ENCODE measurements around the gene CGREF1. TPM values are rescaled to one million over a fixed set of nuclear protein-coding genes. Genes with fewer than 3 reads are reported as not detected.

CGREF1 gene
- total RNA-seq, 1 experiment from 2014 or later, result 3.7 TPM

DNA sequence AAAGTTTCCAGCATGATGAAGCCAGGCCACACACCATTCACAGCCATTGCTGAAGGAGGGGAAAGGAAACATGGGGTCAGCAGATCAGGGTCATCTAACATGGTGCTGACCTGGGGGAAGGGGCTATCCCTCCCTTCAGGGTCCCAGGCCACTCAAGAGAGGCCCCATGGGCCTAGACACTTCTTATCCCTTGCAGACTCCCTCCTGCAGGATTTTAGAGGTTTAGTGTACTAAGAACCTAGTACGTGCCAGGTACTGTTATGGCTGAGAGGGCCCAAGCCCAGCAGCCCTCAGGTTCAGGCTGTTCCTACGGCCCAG is 23.5 kb downstream of the CGREF1 start:
- TF ChIP-seq CTCF (IDR thresholded peaks at IDR 0.05; ENCODE audit: unreplicated experiment), result no peak
- CTCF ChIA-PET, result no interaction called here
- no peaks in the 10 kb centered on the region for H3K9me3 Mint-ChIP-seq (ENCODE audit: low read depth, unreplicated experiment)
- BruUV-seq (replicated peaks), result no TSS peak
- H3K27ac Mint-ChIP-seq (ENCODE audit: unreplicated experiment), result no peak overlapping the region
- no peak overlapping the region for H3K4me3 Mint-ChIP-seq (ENCODE audit: low read depth, unreplicated experiment)
- intact Hi-C loops (cut with micrococcal nuclease; ENCODE audit: unreplicated experiment), result no loop called here
- H3K4me1 Mint-ChIP-seq (ENCODE audit: low read depth, unreplicated experiment), result peaks cover 12% of the 10 kb centered on the region
- DNase-seq, result no peak
- H3K27me3 Mint-ChIP-seq (ENCODE audit: unreplicated experiment), result no peaks in the 10 kb centered on the region
- H3K36me3 Mint-ChIP-seq (ENCODE audit: insufficient read depth, unreplicated experiment), result no peaks in the 10 kb centered on the region

DNA sequence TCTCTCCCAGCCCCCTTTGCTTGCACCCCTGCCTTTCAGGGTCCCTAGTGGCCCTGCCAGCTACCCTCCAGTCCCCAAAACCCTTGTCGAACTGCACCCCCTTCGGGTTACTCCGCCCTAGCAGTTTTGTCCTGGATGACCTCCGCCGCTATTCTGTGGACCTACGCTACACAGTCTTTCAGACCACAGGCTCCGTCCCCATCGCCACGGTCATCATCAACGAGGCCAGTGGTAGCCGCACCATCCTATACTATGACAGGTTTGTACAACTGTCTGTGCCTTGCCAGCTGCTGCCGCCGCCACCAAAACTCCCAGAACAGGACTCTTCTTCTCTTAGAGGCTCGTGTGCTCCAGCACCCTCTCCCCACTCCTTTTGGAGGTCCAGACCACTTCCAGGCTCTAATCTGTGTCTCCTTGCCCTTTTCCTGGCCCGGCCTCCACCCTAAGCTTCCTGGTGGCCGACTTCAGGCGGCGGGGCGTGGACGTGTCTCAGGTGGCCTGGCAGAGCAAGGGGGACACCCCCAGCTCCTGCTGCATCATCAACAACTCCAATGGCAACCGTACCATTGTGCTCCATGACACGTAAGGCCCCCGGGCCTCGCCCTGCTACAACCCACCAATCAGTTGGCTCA is 24.5 kb downstream of the CGREF1 start:
- BruUV-seq (replicated peaks), result no TSS peak
- Mint-ChIP-seq H3K9me3 (ENCODE audit: low read depth, unreplicated experiment) (no peaks in the 10 kb centered on the region), H3K36me3 (ENCODE audit: insufficient read depth, unreplicated experiment) (no peaks in the 10 kb centered on the region), H3K4me3 (ENCODE audit: low read depth, unreplicated experiment) (no peak overlapping the region), H3K27me3 (ENCODE audit: unreplicated experiment) (no peaks in the 10 kb centered on the region), H3K4me1 (ENCODE audit: low read depth, unreplicated experiment) (peaks cover 12% of the 10 kb centered on the region), H3K27ac (ENCODE audit: unreplicated experiment) (no peak overlapping the region)
- intact Hi-C loops (cut with micrococcal nuclease; ENCODE audit: unreplicated experiment), result no loop called here
- no peak for DNase-seq
- no peak for TF ChIP-seq CTCF (IDR thresholded peaks at IDR 0.05; ENCODE audit: unreplicated experiment)
- CTCF ChIA-PET, result interaction anchor here (0.9 kb wide), 1 partner anchor 13 kb away, joined by 3 read pairs; no protein-coding TSS in a partner anchor

DNA sequence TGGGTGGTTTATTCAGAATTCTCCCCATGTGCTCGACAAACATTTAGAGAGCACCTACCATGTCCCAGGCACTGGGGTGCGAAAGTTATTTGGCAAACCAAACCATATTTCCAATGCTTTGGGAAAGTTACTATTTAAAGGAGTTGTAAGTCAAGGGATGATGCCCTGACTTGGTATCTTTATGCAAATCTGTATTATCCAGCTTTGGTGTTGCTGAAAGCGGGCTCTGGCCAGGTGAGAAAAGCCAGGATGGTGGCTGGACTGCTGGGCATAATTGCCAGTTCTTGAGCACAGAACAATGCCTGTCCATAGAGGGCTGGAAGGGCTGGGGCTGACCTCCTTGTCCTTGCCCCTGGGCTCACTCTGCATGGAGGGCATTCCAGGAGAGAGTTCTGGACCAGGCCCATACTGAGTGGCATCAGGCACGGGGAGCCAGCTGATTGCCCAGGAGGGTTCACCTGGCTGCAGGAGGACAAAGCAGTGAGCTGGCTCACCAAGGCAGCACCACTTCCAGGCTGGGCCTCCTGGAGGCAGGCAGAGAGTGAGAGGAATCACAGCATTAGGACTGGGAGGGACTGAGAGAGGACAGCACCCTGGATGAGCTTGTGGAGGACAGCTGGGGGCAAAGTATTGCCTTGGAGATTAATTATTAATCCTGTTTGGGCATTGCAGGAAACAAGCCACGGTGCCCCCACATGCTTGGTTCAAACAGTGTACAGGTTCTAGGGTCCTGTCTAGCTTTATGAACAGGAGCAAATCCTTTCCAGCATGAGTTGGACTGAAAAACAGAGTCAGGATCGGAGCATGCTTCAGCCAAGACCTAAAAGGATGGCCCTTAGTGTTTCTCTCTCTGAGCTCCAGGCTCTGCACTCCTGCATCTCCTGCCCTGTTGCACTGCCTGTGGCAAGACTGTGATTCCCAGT is 25.2 kb downstream of the CGREF1 start:
- no peak for DNase-seq
- Mint-ChIP-seq H3K27ac (ENCODE audit: unreplicated experiment) (no peak overlapping the region), H3K4me3 (ENCODE audit: low read depth, unreplicated experiment) (no peak overlapping the region), H3K9me3 (ENCODE audit: low read depth, unreplicated experiment) (no peaks in the 10 kb centered on the region), H3K36me3 (ENCODE audit: insufficient read depth, unreplicated experiment) (no peaks in the 10 kb centered on the region), H3K27me3 (ENCODE audit: unreplicated experiment) (no peaks in the 10 kb centered on the region), H3K4me1 (ENCODE audit: low read depth, unreplicated experiment) (peaks cover 12% of the 10 kb centered on the region)
- BruUV-seq (replicated peaks), result no TSS peak
- CTCF ChIA-PET, result interaction anchor here (0.9 kb wide), 1 partner anchor 12 kb away, joined by 3 read pairs; no protein-coding TSS in a partner anchor
- intact Hi-C loops (cut with micrococcal nuclease; ENCODE audit: unreplicated experiment), result no loop called here
- no peak for TF ChIP-seq CTCF (IDR thresholded peaks at IDR 0.05; ENCODE audit: unreplicated experiment)

GRCh38 chr2:27092696-27093429 is 26.1 kb downstream of the CGREF1 start:
- DNase-seq, result no peak
- H3K9me3 Mint-ChIP-seq (ENCODE audit: low read depth, unreplicated experiment), result no peaks in the 10 kb centered on the region
- CTCF ChIA-PET, result no interaction called here
- H3K27me3 Mint-ChIP-seq (ENCODE audit: unreplicated experiment), result no peaks in the 10 kb centered on the region
- H3K27ac Mint-ChIP-seq (ENCODE audit: unreplicated experiment), result no peak overlapping the region
- intact Hi-C loops (cut with micrococcal nuclease; ENCODE audit: unreplicated experiment), result no loop called here
- no TSS peak for BruUV-seq (replicated peaks)
- no peak overlapping the region for H3K4me3 Mint-ChIP-seq (ENCODE audit: low read depth, unreplicated experiment)
- no peak for TF ChIP-seq CTCF (IDR thresholded peaks at IDR 0.05; ENCODE audit: unreplicated experiment)
- no peaks in the 10 kb centered on the region for H3K36me3 Mint-ChIP-seq (ENCODE audit: insufficient read depth, unreplicated experiment)
- peaks cover 12% of the 10 kb centered on the region for H3K4me1 Mint-ChIP-seq (ENCODE audit: low read depth, unreplicated experiment)

Data from Calu3 (cell line).